Neural progenitor cell (in vitro differentiated cells): ENCODE data around the gene ASB3. TPM values are rescaled to one million over a fixed set of nuclear protein-coding genes. Genes with fewer than 3 reads are reported as not detected.
A peak's percentile ranks its signal among the peaks of the same experiment; 100 is the strongest.

Source experiments
- DNase-seq: peaks from one replicate; pipeline ENCODE4 v3.0.0-alpha.2; 2016; ENCODE audit warnings: low spot score
- H2AFZ ChIP-seq: fragments of 200-600 bp; sonication (generic); replicated peaks from 2 replicates; pipeline ENCODE4 v1.6.1; 2016; ENCODE audit warnings: antibody characterized with exemption
- H3F3A ChIP-seq: fragments of 200-600 bp; sonication (generic); 2 replicates; pipeline ENCODE4 v1.6.1; 2016; ENCODE audit warnings: antibody characterized with exemption, low read depth
- H3K27ac ChIP-seq: fragments of 200-600 bp; sonication (generic); 2 replicates; pipeline ENCODE4 v1.5.1; 2016; ENCODE audit warnings: mild to moderate bottlenecking
- H3K27me3 ChIP-seq: fragments of 200-600 bp; sonication (generic); 2 replicates; pipeline ENCODE4 v1.6.1; 2016; ENCODE audit warnings: mild to moderate bottlenecking, moderate library complexity
- H3K36me3 ChIP-seq: fragments of 200-600 bp; sonication (generic); 2 replicates; pipeline ENCODE4 v1.5.1; 2016
- H3K4me1 ChIP-seq: fragments of 200-600 bp; sonication (generic); 2 replicates; pipeline ENCODE4 v1.6.1; 2016; ENCODE audit warnings: mixed run types
- H3K4me2 ChIP-seq: fragments of 200-600 bp; sonication (generic); 2 replicates; pipeline ENCODE4 v1.6.1; 2016
- H3K4me3 ChIP-seq: fragments of 200-600 bp; sonication (generic); 2 replicates; pipeline ENCODE4 v1.5.1; 2016
- H3K79me2 ChIP-seq: fragments of 200-600 bp; sonication (generic); 2 replicates; pipeline ENCODE4 v1.6.1; 2016; ENCODE audit warnings: low read depth
- H3K9ac ChIP-seq: fragments of 200-600 bp; sonication (generic); 2 replicates; pipeline ENCODE4 v1.6.1; 2016
- H3K9me3 ChIP-seq: fragments of 200-600 bp; sonication (generic); 2 replicates; pipeline ENCODE4 v1.5.1; 2016; ENCODE audit warnings: low read depth
- H4K20me1 ChIP-seq: fragments of 200-600 bp; sonication (generic); 2 replicates; pipeline ENCODE4 v1.6.1; 2016; ENCODE audit warnings: low read depth
- H3K27ac Mint-ChIP-seq: 3 replicates; pipeline ENCODE4 v1.8.0; 2021; ENCODE audit warnings: mixed read lengths
- H3K27me3 Mint-ChIP-seq: 2 replicates; pipeline ENCODE4 v1.8.0; 2022; ENCODE audit warnings: low read depth, mild to moderate bottlenecking, inconsistent platforms, moderate library complexity, mixed read lengths; ENCODE audit not compliant: insufficient read depth
- H3K36me3 Mint-ChIP-seq: 3 replicates; pipeline ENCODE4 v1.8.0; 2021; ENCODE audit warnings: mixed read lengths
- H3K4me1 Mint-ChIP-seq: 3 replicates; pipeline ENCODE4 v1.8.0; 2021; ENCODE audit warnings: mixed read lengths
- H3K4me3 Mint-ChIP-seq: 3 replicates; pipeline ENCODE4 v1.8.0; 2021; ENCODE audit warnings: mild to moderate bottlenecking, moderate library complexity, mixed read lengths
- H3K9me3 Mint-ChIP-seq: 3 replicates; pipeline ENCODE4 v1.8.0; 2020; ENCODE audit warnings: mixed read lengths
- EZH2 ChIP-seq: fragments of 200-600 bp; sonication (generic); IDR thresholded peaks from 2 replicates; pipeline ENCODE4 v1.6.1; 2017; ENCODE audit warnings: antibody characterized with exemption, mild to moderate bottlenecking, moderate library complexity
- EZH2phosphoT487 ChIP-seq: fragments of 200-600 bp; sonication (generic); IDR thresholded peaks from 2 replicates; pipeline ENCODE4 v1.6.1; 2017; ENCODE audit warnings: antibody characterized with exemption
- total RNA-seq: library from RNA; depleted of rRNA; stranded (reverse); fragments of >200 nt; gene quantifications from 2 replicates; pipeline ENCODE4 v1.2.3, GENCODE V29; 2015; ENCODE audit warnings: low replicate concordance
- TF ChIP-seq, protein P1 (sequence below): fragments of 200-600 bp; sonication (generic); IDR thresholded peaks from 2 replicates; pipeline ENCODE4 v1.5.1; 2017; ENCODE audit warnings: antibody characterized with exemption, mild to moderate bottlenecking

ASB3 gene
- total RNA-seq, 1 donor from 2014 or later = 71.9 TPM

DNA sequence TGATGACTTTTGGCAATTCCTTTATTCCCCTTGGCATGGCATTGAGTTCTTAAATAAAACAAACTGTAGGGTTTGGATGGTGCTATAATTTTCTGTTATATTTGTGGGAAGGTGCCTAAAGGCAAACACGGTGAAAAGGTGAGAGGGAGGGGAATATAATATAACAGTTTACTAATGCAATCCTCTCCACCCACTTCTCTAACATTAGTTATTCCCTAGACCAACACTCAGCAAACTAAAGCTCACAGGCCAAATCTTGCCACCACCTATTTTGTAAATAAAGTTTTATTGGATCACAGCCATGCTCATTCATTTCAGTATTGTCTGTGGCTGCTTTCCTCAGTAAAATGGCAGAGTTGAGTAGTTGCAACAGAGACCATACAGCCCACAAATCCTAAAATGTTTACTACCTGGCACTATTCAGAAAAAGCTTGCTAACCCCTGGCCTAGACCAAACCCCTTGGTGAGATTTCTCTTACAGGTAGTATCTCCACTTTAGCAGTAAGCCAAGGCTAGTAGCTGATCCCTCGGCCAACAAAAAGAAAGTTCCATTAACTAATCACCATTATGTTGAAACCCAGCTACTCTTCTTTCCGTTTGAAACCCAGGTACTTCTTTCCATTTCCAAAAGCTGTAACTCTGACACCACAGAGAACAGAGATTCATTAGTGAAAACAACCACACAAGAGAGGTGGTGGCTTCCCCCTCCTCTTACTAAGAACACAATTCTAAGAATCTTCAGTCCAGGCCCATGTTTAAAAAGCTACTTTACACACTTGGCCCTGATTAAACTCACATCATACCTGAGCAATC, 155.2 kb downstream of the ASB3 start:
- Histone ChIP-seq H3K9me3 (no peaks in the 10 kb centered on the region), H3K36me3 (no peaks in the 10 kb centered on the region), H3K4me2 (no peak overlapping the region), H3K4me3 (no peak overlapping the region), H3K27me3 (no peaks in the 10 kb centered on the region), H3K79me2 (no peaks in the 10 kb centered on the region), H3K9ac (no peak overlapping the region), H2AFZ (no peak overlapping the region), H3F3A (no peaks in the 10 kb centered on the region), H3K4me1 (peaks cover 12% of the 10 kb centered on the region), H4K20me1 (no peaks in the 10 kb centered on the region), H3K27ac (no peak overlapping the region)
- TF ChIP-seq, protein P1, sequence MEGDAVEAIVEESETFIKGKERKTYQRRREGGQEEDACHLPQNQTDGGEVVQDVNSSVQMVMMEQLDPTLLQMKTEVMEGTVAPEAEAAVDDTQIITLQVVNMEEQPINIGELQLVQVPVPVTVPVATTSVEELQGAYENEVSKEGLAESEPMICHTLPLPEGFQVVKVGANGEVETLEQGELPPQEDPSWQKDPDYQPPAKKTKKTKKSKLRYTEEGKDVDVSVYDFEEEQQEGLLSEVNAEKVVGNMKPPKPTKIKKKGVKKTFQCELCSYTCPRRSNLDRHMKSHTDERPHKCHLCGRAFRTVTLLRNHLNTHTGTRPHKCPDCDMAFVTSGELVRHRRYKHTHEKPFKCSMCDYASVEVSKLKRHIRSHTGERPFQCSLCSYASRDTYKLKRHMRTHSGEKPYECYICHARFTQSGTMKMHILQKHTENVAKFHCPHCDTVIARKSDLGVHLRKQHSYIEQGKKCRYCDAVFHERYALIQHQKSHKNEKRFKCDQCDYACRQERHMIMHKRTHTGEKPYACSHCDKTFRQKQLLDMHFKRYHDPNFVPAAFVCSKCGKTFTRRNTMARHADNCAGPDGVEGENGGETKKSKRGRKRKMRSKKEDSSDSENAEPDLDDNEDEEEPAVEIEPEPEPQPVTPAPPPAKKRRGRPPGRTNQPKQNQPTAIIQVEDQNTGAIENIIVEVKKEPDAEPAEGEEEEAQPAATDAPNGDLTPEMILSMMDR = no peak
- Mint-ChIP-seq H3K27ac (no peak overlapping the region), H3K36me3 (no peaks in the 10 kb centered on the region), H3K4me3 (no peak overlapping the region), H3K9me3 (no peaks in the 10 kb centered on the region), H3K4me1 (peaks cover 14% of the 10 kb centered on the region), H3K27me3 (peaks cover 2% of the 10 kb centered on the region)
- DNase-seq = no peak

DNA sequence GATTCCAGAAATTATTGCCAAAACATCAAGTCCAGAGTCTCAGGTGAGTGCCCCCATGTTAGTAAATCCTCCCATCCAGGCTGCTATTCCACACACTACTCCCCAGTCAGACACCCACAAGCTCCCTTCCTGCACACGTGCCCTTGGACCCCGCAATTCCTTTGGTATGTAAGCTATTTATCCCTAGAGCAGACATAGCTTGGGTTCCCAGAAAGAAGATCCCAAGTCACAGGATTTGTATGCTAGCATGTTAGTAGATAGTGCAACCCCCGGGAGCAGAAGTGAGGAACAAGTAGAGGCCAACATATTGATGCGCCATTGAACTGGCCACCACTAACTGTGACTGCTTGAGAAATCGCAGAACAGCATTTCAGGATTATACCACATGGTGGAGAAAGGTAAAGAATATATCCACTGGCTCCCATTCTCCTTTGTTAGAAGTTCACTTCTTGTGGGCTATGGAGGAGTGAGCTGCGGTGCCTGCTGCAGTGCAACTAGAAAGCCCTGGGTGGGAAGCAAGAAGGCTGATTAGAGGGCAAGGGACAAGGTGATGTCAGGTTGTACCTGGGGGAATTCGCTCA, 156.6 kb downstream of the ASB3 start:
- Histone ChIP-seq H3K79me2 (no peaks in the 10 kb centered on the region), H3K9ac (no peak overlapping the region), H3F3A (no peaks in the 10 kb centered on the region), H3K36me3 (no peaks in the 10 kb centered on the region), H3K27me3 (no peaks in the 10 kb centered on the region), H4K20me1 (no peaks in the 10 kb centered on the region), H3K9me3 (no peaks in the 10 kb centered on the region), H3K4me1 (peaks cover 12% of the 10 kb centered on the region), H3K27ac (no peak overlapping the region), H3K4me2 (no peak overlapping the region), H3K4me3 (no peak overlapping the region), H2AFZ (peak overlapping the region; percentile 79)
- no peaks in the 10 kb centered on the region for H3K36me3 Mint-ChIP-seq
- DNase-seq = no peak
- H3K27ac Mint-ChIP-seq = no peak overlapping the region
- TF ChIP-seq EZH2phosphoT487 (no peak), EZH2 (no peak)
- TF ChIP-seq, protein P1 = no peak
- H3K9me3 Mint-ChIP-seq = no peaks in the 10 kb centered on the region
- peaks cover 14% of the 10 kb centered on the region for H3K4me1 Mint-ChIP-seq
- H3K27me3 Mint-ChIP-seq = peaks cover 2% of the 10 kb centered on the region
- no peak overlapping the region for H3K4me3 Mint-ChIP-seq

DNA sequence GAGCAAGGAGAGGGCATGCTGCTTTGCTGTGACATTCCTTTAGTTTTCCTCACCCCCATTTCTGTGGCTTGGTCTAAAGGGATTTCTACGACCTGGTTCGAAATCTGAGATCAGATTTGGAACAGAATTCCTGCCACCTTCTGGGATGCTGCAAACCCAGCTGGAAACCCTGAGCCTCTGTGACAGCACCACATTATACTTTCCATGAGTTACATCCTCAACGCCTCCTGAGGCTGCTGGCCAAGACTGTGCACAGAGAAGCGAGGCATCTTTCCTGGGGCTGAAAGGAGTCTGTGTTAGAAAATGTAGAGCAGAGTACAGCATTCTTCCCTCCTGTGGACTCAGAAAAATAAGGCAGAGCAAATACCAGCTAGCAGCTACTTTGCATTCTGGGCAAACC, 157.3 kb downstream of the ASB3 start:
- no peaks in the 10 kb centered on the region for H3K36me3 ChIP-seq
- peak overlapping the region; percentile 79 for H2AFZ ChIP-seq
- no peaks in the 10 kb centered on the region for H3K36me3 Mint-ChIP-seq
- TF ChIP-seq, protein P1 = no peak
- TF ChIP-seq EZH2 (no peak), EZH2phosphoT487 (no peak)
- H3K9ac ChIP-seq = no peak overlapping the region
- peaks cover 14% of the 10 kb centered on the region for H3K4me1 Mint-ChIP-seq
- H3K27me3 Mint-ChIP-seq = peaks cover 2% of the 10 kb centered on the region
- no peak overlapping the region for H3K27ac Mint-ChIP-seq
- no peaks in the 10 kb centered on the region for H3K79me2 ChIP-seq
- peaks cover 12% of the 10 kb centered on the region for H3K4me1 ChIP-seq
- no peaks in the 10 kb centered on the region for H3K9me3 ChIP-seq
- H3K4me3 Mint-ChIP-seq = no peak overlapping the region
- H4K20me1 ChIP-seq = no peaks in the 10 kb centered on the region
- no peaks in the 10 kb centered on the region for H3K9me3 Mint-ChIP-seq
- H3K27ac ChIP-seq = no peak overlapping the region
- peak; percentile 6 for DNase-seq
- no peaks in the 10 kb centered on the region for H3F3A ChIP-seq
- H3K4me3 ChIP-seq = no peak overlapping the region
- H3K4me2 ChIP-seq = peak overlapping the region; percentile 38
- H3K27me3 ChIP-seq = no peaks in the 10 kb centered on the region
